ENCODE data around the gene HAVCR1.
A peak's percentile ranks its signal among the peaks of the same experiment; 100 is the strongest.
"Not testable (repeated sequence)": the region's sequence is repeated elsewhere in the genome, so short reads cannot be mapped to it uniquely, and the experiment has no call there.

The HAVCR1 gene

DNA sequence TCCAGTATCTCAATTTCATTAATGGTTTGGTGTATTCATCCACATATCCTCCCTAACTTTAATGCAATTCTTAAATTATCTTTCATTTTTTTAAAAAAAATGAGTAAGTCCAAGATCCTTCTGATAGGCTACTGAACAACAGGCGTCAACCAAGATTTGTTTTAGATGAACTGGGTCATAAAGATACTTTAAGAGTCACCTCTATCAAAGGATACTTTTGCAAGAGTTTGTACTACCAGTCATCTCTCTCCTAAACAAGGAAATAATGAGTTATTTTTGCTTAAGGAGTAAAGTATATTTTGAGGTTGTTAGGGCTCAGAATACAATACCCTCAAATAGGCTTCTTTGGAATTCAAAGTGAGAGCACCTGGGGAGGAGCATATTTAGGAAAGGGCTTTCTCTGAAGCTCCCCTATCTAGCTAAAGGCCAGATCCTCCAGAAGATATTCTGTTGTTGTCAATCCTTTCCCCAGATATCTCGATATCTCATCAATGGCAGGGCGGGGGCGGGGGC lies 25.8 kb downstream of the HAVCR1 start:
- TF ChIP-seq, protein P1, sequence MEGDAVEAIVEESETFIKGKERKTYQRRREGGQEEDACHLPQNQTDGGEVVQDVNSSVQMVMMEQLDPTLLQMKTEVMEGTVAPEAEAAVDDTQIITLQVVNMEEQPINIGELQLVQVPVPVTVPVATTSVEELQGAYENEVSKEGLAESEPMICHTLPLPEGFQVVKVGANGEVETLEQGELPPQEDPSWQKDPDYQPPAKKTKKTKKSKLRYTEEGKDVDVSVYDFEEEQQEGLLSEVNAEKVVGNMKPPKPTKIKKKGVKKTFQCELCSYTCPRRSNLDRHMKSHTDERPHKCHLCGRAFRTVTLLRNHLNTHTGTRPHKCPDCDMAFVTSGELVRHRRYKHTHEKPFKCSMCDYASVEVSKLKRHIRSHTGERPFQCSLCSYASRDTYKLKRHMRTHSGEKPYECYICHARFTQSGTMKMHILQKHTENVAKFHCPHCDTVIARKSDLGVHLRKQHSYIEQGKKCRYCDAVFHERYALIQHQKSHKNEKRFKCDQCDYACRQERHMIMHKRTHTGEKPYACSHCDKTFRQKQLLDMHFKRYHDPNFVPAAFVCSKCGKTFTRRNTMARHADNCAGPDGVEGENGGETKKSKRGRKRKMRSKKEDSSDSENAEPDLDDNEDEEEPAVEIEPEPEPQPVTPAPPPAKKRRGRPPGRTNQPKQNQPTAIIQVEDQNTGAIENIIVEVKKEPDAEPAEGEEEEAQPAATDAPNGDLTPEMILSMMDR (conservative IDR thresholded peaks at IDR 0.05; ENCODE audit: low read depth, low read length), result no peak
- no peak for DNase-seq (ENCODE audit: low read depth)
- no peak overlapping the region for H3K4me3 ChIP-seq (ENCODE audit: low read depth, low read length)

DNA sequence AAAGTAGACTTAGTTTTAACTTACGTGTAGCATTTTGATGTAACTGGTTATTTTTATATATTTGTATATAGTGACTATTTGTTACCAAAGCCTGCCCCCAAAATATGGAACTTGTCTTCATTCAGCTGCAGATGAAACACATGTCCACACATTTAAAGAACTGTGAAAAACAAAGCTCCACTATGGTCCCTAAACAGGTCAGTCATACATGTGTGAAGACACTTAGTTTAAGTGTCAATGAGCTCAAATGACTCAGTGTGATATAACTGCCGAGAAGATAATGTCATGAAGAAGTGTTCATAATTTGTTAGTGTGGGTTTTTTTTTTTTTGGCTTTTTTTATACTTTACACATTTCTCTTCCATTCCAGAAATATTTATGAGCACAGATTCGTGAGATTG lies 28.2 kb downstream of the HAVCR1 start:
- no peak for DNase-seq (ENCODE audit: low read depth)
- TF ChIP-seq, protein P1 (conservative IDR thresholded peaks at IDR 0.05; ENCODE audit: low read depth, low read length), result no peak
- no peak overlapping the region for H3K4me3 ChIP-seq (ENCODE audit: low read depth, low read length)

GRCh38 chr5:157029457-157029856 lies 29.5 kb downstream of the HAVCR1 start:
- DNase-seq (ENCODE audit: low read depth), result no peak
- TF ChIP-seq, protein P1 (conservative IDR thresholded peaks at IDR 0.05; ENCODE audit: low read depth, low read length), result no peak

GRCh38 chr5:157027663-157028062 lies 31.3 kb downstream of the HAVCR1 start:
- H3K4me3 ChIP-seq (ENCODE audit: low read depth, low read length); DNase-seq (ENCODE audit: low read depth): not testable (repeated sequence)

More at GRCh38 chr5:157029457-157029856, 29.5 kb downstream of the HAVCR1 start:
- H3K4me3 ChIP-seq (ENCODE audit: low read depth, low read length), result no peak overlapping the region

- no peak for DNase-seq (ENCODE audit: low read depth)
Measured at GRCh38 chr5:157026789-157027424, 32.0 kb downstream of the HAVCR1 start.

GRCh38 chr5:157025093-157025698 lies 33.7 kb downstream of the HAVCR1 start:
- DNase-seq (ENCODE audit: low read depth), result no peak
- no peak overlapping the region for H3K4me3 ChIP-seq (ENCODE audit: low read depth, low read length)
- TF ChIP-seq, protein P1 (conservative IDR thresholded peaks at IDR 0.05; ENCODE audit: low read depth, low read length), result no peak

More at GRCh38 chr5:157026789-157027424, 32.0 kb downstream of the HAVCR1 start:
- TF ChIP-seq, protein P1 (conservative IDR thresholded peaks at IDR 0.05; ENCODE audit: low read depth, low read length), result peak; percentile 34
- H3K4me3 ChIP-seq (ENCODE audit: low read depth, low read length), result no peak overlapping the region

GRCh38 chr5:157024208-157024959 lies 34.5 kb downstream of the HAVCR1 start:
- no peak for DNase-seq (ENCODE audit: low read depth)
- no peak overlapping the region for H3K4me3 ChIP-seq (ENCODE audit: low read depth, low read length)
- TF ChIP-seq, protein P1 (conservative IDR thresholded peaks at IDR 0.05; ENCODE audit: low read depth, low read length), result no peak

Data from choroid plexus epithelial cell (primary cell).